Activated CD4-positive, alpha-beta T cell treated with anti-CD3 and anti-CD28 coated beads for 4 hours (primary cell): ENCODE results near the gene NAALADL1.
"Not testable (repeated sequence)": the region's sequence is repeated elsewhere in the genome, so short reads cannot be mapped to it uniquely, and the experiment has no call there.

Experiments used
- DNase-seq, 2 donors: peaks; one replicate each; pipeline ENCODE4 v3.0.0-alpha.2; 2020

NAALADL1 gene

DNA sequence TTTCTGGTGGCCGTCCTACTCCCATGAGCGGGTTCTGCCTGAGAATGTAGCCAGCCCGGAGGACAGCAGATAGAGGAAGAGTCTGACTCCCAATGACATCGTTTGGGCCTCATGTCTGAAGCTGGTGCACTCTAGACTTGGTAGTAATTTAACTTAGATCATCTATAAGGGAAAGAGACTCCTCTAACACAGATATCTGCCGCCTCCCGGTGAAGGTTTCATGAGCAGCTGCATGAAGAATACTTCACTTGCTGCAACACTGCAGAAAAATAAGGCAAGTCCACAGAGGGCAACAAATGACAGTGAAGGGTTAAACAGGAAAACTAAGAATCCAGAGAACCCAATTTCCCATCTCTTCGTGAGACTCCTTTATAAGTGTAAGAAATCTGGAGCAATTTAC is 50.3 kb downstream of the NAALADL1 start:
- no peak for DNase-seq

- DNase-seq = not testable (repeated sequence)
These were observed 54.4 kb downstream of the NAALADL1 start for GRCh38 chr11:65003968-65004367.

GRCh38 chr11:65003282-65003681 is 55.1 kb downstream of the NAALADL1 start:
- DNase-seq = no peak

GRCh38 chr11:65002706-65003105 is 55.6 kb downstream of the NAALADL1 start:
- no peak for DNase-seq

DNA sequence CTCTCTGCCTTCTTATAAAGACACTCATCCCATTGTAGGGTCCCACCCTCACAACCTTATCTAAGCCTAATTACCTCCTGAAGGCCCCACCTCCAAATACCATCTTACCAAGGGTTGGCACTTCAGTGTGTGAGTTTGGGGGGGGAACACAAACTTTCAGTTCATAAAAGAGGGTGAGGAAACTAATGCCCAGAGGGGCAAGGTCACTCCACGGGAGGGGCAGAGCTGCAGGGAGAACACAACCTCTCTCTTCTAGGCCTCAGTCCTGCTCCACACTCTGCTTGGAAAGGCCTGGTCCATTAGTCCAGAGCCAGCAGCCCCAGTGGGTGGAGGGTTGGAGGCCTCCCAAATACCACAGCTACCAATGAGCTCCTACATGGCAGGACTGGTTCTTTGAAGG is 58.9 kb downstream of the NAALADL1 start:
- no peak for DNase-seq

GRCh38 chr11:64998690-64999431 is 59.5 kb downstream of the NAALADL1 start:
- peak in 1 of 2 donors; percentile 7 for DNase-seq

- DNase-seq = no peak
These were observed 60.2 kb downstream of the NAALADL1 start for GRCh38 chr11:64998141-64998540.

DNA sequence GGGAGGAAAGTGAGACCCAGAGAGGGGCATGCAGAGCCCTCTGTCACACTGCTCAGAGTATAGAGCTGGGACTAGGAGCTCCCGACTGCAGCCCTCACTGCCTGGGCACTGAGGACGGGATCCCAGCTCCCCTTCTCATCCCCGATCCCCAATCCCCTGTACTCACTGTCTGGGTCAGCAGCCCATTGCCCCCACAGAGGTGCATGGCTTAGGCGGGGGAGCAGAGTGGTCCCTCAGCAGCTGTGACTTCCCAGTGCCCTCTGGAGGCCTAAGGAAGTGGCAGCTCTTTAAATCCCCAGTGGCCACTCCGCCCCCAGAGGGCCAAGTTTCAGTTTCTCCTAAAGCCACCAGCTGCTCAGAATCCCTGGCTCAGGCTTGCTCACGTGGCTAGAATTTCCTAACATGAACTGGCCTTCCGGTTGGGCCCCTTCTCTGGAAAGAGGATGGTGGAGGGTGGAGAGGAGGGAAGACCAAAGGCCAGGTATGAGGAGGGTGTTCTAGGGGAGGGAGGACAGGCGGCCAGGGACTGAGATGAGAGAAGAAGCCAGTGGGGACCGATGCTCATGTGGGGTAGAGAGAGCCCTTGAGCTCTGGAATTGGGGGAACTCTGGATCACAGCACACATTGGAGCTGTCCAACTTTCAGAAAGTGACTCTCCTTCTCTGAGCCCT is 61.5 kb downstream of the NAALADL1 start, which contains the start of gene BATF2:
Gene BATF2 (minus strand): TSS at position 262 of the 671 bp plus-strand sequence. CDS start 57 bp downstream, at position 205.
- DNase-seq = no peak

- no peak for DNase-seq
These were observed 62.0 kb downstream of the NAALADL1 start for GRCh38 chr11:64996327-64996709.
